HUES48 (cell line): ENCODE results near the gene KIAA0930.
"Not testable (repeated sequence)": the region's sequence is repeated elsewhere in the genome, so short reads cannot be mapped to it uniquely, and the experiment has no call there.

Source experiments
- H3K27ac ChIP-seq: one replicate; pipeline ENCODE4 v1.7.0; 2013; ENCODE audit warnings: low read depth, low read length, inconsistent platforms
- H3K27me3 ChIP-seq: 2 replicates; pipeline ENCODE4 v1.6.1; 2013; ENCODE audit warnings: mild to moderate bottlenecking, low read length; ENCODE audit not compliant: control insufficient read depth, insufficient read depth
- H3K36me3 ChIP-seq: 2 replicates; pipeline ENCODE4 v1.6.1; 2013; ENCODE audit warnings: low read length; ENCODE audit not compliant: control insufficient read depth, insufficient read depth
- H3K4me1 ChIP-seq: 2 replicates; pipeline ENCODE4 v1.6.1; 2013; ENCODE audit warnings: mild to moderate bottlenecking, low read length; ENCODE audit not compliant: control insufficient read depth, insufficient read depth
- H3K4me3 ChIP-seq: 2 replicates; pipeline ENCODE4 v1.5.1; 2013; ENCODE audit warnings: mild to moderate bottlenecking, low read depth, low read length
- H3K9ac ChIP-seq: 2 replicates; pipeline ENCODE4 v1.6.1; 2013; ENCODE audit warnings: mild to moderate bottlenecking, low read depth, low read length, moderate library complexity
- H3K9me3 ChIP-seq: 2 replicates; pipeline ENCODE4 v1.6.1; 2013; ENCODE audit warnings: low read length; ENCODE audit not compliant: control insufficient read depth, insufficient read depth

Gene KIAA0930

DNA sequence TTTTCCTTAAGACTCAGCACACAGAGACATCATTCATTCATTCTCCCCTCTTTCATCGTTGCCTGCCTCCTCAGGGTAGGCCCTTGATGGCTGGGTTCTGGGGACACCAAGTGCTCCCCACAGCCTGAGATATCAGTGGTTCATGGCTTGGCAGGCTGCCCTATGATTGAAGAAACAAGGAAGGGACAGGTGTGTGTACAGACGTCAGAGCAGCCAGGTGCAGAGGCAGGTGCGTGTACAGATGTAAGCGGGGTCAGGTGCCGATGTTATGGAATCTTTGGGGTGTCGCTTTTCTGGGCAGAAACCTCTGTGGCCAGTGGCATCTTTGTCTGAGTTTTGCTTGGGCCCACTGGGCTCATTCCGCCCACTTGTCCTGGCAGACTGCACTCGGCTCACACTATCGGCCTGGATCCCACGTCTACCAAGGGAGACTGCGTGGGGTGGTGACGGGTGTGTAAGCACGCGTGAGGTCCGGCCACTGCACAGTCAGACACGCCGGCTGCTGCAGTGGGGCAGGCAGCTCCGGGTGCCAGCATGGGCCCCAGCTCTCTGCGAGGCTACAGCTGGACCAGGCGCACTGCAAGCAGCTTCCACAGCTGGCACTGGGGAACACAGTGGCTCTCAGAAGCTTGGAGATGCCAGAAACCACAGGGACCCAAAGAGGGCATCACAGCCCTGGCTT is 20.9 kb upstream of the KIAA0930 start:
- H3K9ac ChIP-seq: no peak overlapping the region
- no peaks in the 10 kb centered on the region; the same call in 1 of the 2 replicates for H3K4me1 ChIP-seq
- H3K27me3 ChIP-seq: peaks cover 9% of the 10 kb centered on the region
- H3K9me3 ChIP-seq: no peaks in the 10 kb centered on the region
- no peaks in the 10 kb centered on the region for H3K36me3 ChIP-seq
- no peak overlapping the region for H3K4me3 ChIP-seq
- H3K27ac ChIP-seq: no peak overlapping the region

DNA sequence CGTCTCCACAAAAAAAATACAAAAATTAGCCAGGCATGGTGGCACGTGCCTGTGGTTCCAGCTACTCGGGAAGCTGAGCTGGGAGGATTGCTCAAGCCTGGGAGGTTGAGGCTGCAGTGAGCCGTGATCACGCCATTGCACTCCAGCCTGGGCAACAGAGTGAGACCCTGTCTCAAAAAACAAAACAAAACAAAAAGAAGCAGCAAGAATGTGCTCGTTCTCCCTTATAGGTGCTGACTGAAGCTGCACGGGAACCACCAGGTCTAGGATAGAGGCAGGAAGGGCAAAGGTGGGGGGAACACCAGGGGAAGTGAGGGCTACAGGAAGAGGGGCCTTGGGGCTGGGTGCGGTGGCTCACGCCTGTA is 19.7 kb upstream of the KIAA0930 start:
- H3K4me1 ChIP-seq, H3K27me3 ChIP-seq, H3K36me3 ChIP-seq, H3K27ac ChIP-seq, H3K4me3 ChIP-seq, H3K9me3 ChIP-seq, H3K9ac ChIP-seq: not testable (repeated sequence)

DNA sequence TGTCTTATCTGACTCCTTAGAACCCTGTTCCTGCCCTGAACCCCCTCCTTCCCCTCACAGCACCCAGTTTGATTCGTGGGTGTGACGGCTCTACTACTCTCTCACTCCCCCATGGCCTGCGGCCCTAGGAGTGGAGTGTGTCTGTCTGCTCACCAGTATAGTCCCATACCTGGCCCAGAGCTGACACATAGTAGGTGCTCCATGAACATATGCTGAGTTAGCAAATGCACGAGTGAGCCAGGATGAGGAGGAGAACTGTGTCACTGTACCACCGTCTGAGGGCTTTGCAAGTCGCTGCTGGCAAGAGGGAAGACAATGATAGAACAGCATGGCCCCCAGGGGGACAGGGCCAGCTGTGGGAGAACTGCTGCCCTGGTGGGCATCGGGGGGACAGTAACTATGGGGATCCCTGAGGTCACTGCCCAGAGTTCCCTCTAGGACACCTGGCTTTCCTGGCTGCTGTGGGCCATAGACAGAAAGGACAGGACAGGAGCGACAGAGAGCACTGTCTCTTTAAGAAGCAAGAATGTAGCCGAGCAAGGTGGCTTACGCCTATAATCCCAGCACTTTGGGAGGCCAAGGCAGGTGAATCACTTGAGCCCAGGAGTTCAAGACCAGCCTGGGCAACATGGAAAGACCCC is 19.2 kb upstream of the KIAA0930 start:
- Histone ChIP-seq H3K4me3 (no peak overlapping the region), H3K27me3 (peaks cover 9% of the 10 kb centered on the region), H3K27ac (no peak overlapping the region), H3K36me3 (no peaks in the 10 kb centered on the region), H3K4me1 (no peaks in the 10 kb centered on the region; the same call in 1 of the 2 replicates), H3K9ac (no peak overlapping the region), H3K9me3 (no peaks in the 10 kb centered on the region)

DNA sequence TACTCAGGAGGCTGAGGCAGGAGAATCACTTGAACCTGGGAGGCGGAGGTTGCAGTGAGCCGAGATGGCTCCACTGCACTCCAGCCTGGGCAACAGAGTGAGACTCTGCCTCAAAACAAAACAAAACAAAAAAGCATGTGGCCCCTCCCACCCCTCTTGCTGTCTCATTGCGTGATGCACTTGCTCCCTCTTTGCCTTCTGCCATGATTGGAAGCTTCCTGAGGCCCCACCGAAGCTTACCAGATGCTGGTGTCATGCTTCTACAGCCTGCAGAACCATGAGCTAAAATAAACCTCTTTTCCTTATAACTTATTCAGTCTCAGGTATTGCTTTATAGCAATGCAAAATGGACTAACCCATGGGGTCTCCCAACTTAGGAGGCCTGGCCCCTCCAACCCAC is 17.2 kb upstream of the KIAA0930 start:
- H3K9me3 ChIP-seq, H3K27me3 ChIP-seq, H3K27ac ChIP-seq, H3K36me3 ChIP-seq, H3K4me1 ChIP-seq, H3K4me3 ChIP-seq, H3K9ac ChIP-seq: not testable (repeated sequence)

DNA sequence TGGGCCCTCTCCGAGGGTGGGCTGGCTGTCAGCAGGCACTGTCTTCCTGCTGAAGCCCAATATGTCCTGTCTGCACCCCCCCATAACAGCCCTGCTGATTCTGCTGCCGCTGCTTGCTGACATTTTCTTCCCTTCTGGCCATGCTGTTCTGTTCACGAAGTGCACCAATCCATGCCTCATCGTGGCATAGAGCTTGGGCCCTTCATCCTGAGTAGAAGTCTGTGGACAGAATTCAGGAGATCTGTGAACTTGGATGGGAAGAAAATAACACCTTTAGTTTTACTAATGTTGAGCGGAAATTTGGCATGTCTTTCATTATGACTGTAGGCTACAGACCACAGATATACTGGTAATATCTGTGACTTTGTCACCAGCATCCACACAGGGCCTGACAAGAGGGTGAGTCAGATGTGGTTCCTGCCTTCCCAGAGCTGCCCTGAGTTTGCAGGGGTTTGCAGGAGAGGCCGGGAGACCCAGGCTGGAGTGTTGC is 14.1 kb upstream of the KIAA0930 start:
- Histone ChIP-seq H3K9ac (no peak overlapping the region), H3K27ac (no peak overlapping the region), H3K4me1 (no peaks in the 10 kb centered on the region), H3K4me3 (no peak overlapping the region), H3K9me3 (no peaks in the 10 kb centered on the region), H3K27me3 (no peaks in the 10 kb centered on the region), H3K36me3 (no peaks in the 10 kb centered on the region)

DNA sequence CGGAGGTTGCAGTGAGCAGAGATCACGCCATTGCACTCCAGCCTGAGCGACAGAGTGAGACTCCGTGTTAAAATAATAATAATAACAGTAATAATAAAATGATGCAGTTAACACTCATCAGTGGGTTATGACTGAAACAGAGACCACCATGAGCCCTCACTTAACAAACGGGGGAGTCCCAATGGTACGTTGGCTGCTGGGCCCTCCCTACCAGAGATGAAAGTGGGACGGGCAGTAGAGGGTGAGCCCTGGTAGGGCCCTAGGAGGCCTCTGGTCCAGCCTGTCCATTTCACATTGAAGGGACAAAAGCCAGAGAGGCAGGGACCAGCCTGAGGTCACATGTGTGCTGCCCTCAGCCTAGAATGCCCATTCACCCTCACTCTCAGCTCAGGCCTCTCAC is 13.7 kb upstream of the KIAA0930 start:
- Histone ChIP-seq H3K36me3 (no peaks in the 10 kb centered on the region), H3K9ac (no peak overlapping the region), H3K4me1 (no peaks in the 10 kb centered on the region), H3K27me3 (no peaks in the 10 kb centered on the region), H3K27ac (no peak overlapping the region), H3K4me3 (no peak overlapping the region), H3K9me3 (no peaks in the 10 kb centered on the region)

DNA sequence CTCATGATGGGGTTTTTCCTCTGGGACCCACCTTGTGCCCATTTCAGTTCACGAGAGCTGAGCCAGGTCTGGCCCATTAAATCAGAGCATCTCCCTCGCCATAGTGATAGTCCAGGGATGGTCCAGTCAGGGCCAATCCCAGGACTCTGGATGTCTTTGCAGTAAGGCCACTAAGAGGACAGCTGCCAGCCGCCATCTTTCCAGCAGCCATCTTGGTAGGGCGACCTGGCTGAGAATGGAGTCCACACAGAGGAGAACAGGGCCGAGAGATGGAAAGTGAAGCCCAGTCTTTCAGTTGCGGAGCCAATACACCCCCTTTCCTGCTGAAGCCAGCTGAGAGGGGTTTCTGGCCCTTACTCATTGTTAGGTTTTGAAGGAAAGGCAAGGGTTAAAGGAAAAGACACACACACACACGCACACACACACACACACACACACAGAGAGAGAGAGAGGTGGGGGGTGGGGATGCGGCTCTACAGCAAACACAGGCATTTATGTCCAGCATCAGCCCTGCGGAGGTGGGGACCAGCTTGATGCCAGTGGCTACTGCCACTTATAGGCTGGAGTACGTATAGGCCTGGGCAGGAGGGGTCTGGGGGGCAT is 12.4 kb upstream of the KIAA0930 start:
- Histone ChIP-seq H3K4me1 (no peaks in the 10 kb centered on the region), H3K27me3 (no peaks in the 10 kb centered on the region), H3K36me3 (no peaks in the 10 kb centered on the region), H3K27ac (no peak overlapping the region), H3K9me3 (no peaks in the 10 kb centered on the region), H3K4me3 (no peak overlapping the region), H3K9ac (no peak overlapping the region)

DNA sequence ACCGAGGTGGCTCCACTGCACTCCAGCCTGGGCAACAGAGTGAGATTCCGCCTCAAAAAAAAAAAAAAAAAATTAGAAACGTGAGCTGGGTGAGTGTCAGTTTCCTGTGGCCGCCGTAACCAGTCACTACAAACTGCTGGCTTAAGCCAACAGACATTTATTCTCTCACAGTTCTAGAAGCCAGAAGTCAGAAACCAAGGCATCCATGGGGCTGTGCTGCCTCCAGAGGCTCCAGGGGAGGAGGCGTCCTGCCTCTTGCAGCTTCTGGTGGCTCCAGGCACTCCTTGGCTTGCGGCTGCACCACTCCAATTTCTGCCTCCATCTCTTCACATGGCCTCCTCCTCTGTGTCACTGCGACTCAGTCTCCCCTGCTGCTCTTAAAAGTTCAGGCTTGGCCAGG is 11.1 kb upstream of the KIAA0930 start:
- Histone ChIP-seq H3K36me3 (no peaks in the 10 kb centered on the region), H3K27me3 (no peaks in the 10 kb centered on the region), H3K9ac (no peak overlapping the region), H3K4me1 (no peaks in the 10 kb centered on the region), H3K27ac (no peak overlapping the region), H3K9me3 (no peaks in the 10 kb centered on the region), H3K4me3 (no peak overlapping the region)

DNA sequence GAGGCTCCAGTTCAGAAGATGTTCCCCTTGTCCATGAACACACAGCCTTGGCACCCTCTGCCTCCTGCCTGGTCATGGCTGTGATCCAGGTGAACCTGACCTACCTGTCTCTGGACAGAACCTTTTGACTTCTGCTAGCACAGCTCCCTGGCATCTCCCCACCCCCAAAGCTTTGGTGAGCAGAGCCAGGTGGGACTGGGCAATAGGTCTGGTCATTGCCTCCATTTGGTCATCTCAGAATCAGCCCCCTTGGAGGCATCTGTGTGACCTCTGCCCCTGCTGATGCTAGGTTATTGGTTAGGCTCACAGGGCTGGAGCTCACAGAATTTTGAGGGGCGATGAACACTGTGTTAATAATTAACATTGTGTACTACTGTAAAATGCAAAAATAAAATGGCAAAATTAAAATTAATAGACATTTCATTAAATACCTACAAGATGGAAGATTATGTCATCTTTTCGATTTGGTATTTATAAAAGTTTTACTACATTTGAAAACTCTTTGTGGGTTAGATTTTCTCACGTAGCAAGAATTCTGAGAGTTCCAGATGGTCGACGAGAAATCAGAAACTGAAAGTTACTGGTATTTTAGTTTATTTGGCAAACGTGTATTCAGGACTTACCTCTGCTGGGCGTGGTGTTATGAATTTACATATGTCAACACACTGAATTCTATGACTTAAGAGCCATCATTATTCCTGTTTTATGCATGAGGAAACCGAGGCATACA is 8.3 kb upstream of the KIAA0930 start:
- Histone ChIP-seq H3K27ac (no peak overlapping the region), H3K9ac (no peak overlapping the region), H3K36me3 (no peaks in the 10 kb centered on the region), H3K4me3 (no peak overlapping the region), H3K9me3 (no peaks in the 10 kb centered on the region), H3K4me1 (no peaks in the 10 kb centered on the region), H3K27me3 (no peaks in the 10 kb centered on the region)

DNA sequence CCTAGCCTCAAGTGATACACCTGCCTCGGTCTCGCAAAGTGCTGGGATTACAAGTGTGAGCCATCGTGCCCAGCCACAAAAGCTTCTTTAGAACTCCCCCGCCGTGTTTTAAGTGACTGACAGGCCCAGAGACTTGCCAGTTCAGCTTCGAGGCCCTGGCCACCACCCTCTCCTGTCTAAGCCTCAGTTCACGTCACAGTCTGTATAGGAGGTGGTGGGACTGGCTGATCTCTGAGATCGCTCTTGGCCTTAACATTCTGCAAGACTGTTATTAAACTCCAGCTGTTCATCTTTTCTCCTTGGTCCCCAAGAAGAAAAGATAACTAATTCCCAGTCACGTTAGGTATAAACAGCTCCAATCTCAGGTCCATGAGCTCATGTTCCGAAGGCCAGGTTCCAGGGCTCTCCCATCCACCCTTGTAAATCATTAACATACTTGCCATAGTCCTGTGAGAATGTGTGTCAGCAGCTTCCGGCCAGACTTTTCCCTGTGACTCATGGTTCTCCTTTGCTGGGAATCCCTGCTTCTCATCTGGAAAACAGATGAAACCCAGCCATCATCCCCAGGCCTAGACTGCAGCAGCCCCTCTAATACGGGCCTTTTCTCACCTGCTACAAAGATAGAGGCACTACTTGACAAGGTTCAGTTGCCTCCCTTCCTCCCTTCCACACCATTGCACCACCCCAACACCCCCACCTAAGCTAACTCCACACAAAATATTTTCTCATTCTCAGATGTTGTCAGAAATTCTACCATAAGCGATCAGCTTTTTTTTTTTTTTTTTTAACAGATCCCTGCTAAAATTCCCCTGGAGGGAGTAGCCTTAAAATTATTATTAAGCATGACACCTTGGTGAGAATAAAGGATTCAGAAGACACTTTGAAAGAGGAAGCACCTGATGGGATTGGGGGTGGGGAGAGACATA is 5.6 kb upstream of the KIAA0930 start:
- H3K36me3 ChIP-seq: no peaks in the 10 kb centered on the region
- H3K4me3 ChIP-seq: no peak overlapping the region
- peaks cover 4% of the 10 kb centered on the region; the same call in 1 of the 2 replicates for H3K4me1 ChIP-seq
- H3K9me3 ChIP-seq: no peaks in the 10 kb centered on the region
- no peak overlapping the region for H3K9ac ChIP-seq
- H3K27ac ChIP-seq: peak overlapping the region; percentile 82
- peaks cover 5% of the 10 kb centered on the region; the same call in 1 of the 2 replicates for H3K27me3 ChIP-seq
